ENCODE results near the gene CBLC. TPM values are rescaled to one million over a fixed set of nuclear protein-coding genes. Genes with fewer than 3 reads are reported as not detected.

The CBLC gene
- polyA plus RNA-seq, 1 of the 3 experiments (the other 2 are of a cell fraction), result not detected

- H4K20me1 ChIP-seq (ENCODE audit: insufficient read depth), result no peaks in the 10 kb centered on the region
- 8% methylated on average over 24 of the region's 34 CpGs for WGBS (ENCODE audit: low lambda C conversion rate)
- H3K9me3 ChIP-seq, result no peaks in the 10 kb centered on the region
- ChIA-PET POLR2A (no interaction called here), CTCF (interaction anchor here (11.9 kb wide), 1 partner anchor 24 kb away, joined by 92 read pairs; no protein-coding TSS in a partner anchor)
- DNase-seq, result peak; percentile 84
- H3K4me1 ChIP-seq (ENCODE audit: control insufficient read depth in 1 of 2, insufficient read depth in 2 of 2, low read depth in 1 of 2, low read length in 1 of 2), result peaks cover 5 to 17% of the 10 kb centered on the region in 2 experiments; a peak in 3 of 4 replicates
- peak overlapping the region; percentile 59 to 67 for H3K4me3 ChIP-seq (ENCODE audit: low read depth in 2 of 2, low read length in 1 of 2)
- peak overlapping the region; percentile 95 for H3K4me2 ChIP-seq
- peak overlapping the region; percentile 81 to 91 for H3K27ac ChIP-seq (ENCODE audit: low read depth in 2 of 2, low read length in 1 of 2)
- H3K27me3 ChIP-seq (ENCODE audit: insufficient read depth), result no peaks in the 10 kb centered on the region
- peaks cover 26% of the 10 kb centered on the region for H3K79me2 ChIP-seq (ENCODE audit: insufficient read depth)
- H3F3A ChIP-seq (replicated peaks; ENCODE audit: insufficient read depth), result peaks cover 23% of the 10 kb centered on the region
- TF ChIP-seq USF2 (IDR thresholded peaks at IDR 0.05; ENCODE audit: borderline replicate concordance, low read depth, low read length) (no peak), TAF1 (IDR thresholded peaks at IDR 0.05; ENCODE audit: borderline replicate concordance, low read depth, low read length) (0 out of 2 replicates have a peak, but pooled peaks have one; percentile 13), CHD2 (IDR thresholded peaks at IDR 0.05; ENCODE audit: low read length, partially characterized antibody) (no peak), POLR2AphosphoS5 (IDR thresholded peaks at IDR 0.05; ENCODE audit: low read depth, low read length) (peak; percentile 41; the same call in 1 of the 2 replicates), GATA2 (CRISPR knock-in tag; IDR thresholded peaks at IDR 0.05) (no peak), EP300 (IDR thresholded peaks at IDR 0.05; ENCODE audit: borderline replicate concordance in 1 of 2, low read depth in 1 of 2, low read length in 1 of 2) (peak in 1 of 2 experiments; percentile 46; a peak in 1 of 4 replicates), JUND (IDR thresholded peaks at IDR 0.05) (peak; percentile 54; the same call in 1 of the 2 replicates), TEAD4 (IDR thresholded peaks at IDR 0.05; ENCODE audit: borderline replicate concordance, insufficient read depth) (0 out of 2 replicates have a peak, but pooled peaks have one; percentile 39), NFIC (IDR thresholded peaks at IDR 0.05; ENCODE audit: borderline replicate concordance) (no peak), TCF12 (IDR thresholded peaks at IDR 0.05) (peak; percentile 45), REST (IDR thresholded peaks at IDR 0.05; ENCODE audit: low read depth, low read length) (no peak), FOSL2 (IDR thresholded peaks at IDR 0.05; ENCODE audit: borderline replicate concordance, low read depth) (peak; percentile 73), MAX (IDR thresholded peaks at IDR 0.05; ENCODE audit: low read depth) (peak; percentile 53; the same call in 1 of the 2 replicates), RXRA (IDR thresholded peaks at IDR 0.05; ENCODE audit: borderline replicate concordance, low read depth) (peak; percentile 98)
- H3K36me3 ChIP-seq (replicated peaks in 1 of 2; ENCODE audit: control insufficient read depth in 1 of 2, insufficient read depth in 2 of 2, low read length in 1 of 2), result no peaks in the 10 kb centered on the region
- H3K9me2 ChIP-seq, result no peaks in the 10 kb centered on the region
- H3K9ac ChIP-seq, result peak overlapping the region; percentile 84
- H2AFZ ChIP-seq (ENCODE audit: low read depth), result peak overlapping the region; percentile 77; the same call in 1 of the 2 replicates
Measured at GRCh38 chr19:44746946-44747738, 30.5 kb upstream of the CBLC start.

Measured in SK-N-SH (cell line).